Heart right ventricle (tissue), 16 donors: ENCODE data around the gene DMAC2. TPM values are rescaled to one million over a fixed set of nuclear protein-coding genes. Genes with fewer than 3 reads are reported as not detected.
A peak's percentile ranks its signal among the peaks of the same experiment; 100 is the strongest.
"Not testable (repeated sequence)": the region's sequence is repeated elsewhere in the genome, so short reads cannot be mapped to it uniquely, and the experiment has no call there.

Source experiments
- ATAC-seq, 8 donors: fragments of 200-7000 bp; cut with Tn5 transposase; one replicate each; pipeline ENCODE4 v1.9.1; 2020; ENCODE audit warnings: mild to moderate bottlenecking in 8 of 8, moderate library complexity in 8 of 8, moderate number of reproducible peaks in 1 of 8
- DNase-seq, 2 donors: peaks; one replicate each; pipeline ENCODE4 v3.0.0-alpha.2; 2020
- H3K27ac ChIP-seq, 10 donors: fragments of 200-600 bp; sonication (generic) in 2 of 10; one replicate each; pipeline versions ENCODE4 v1.5.0 to v1.8.0; 2020 to 2022; ENCODE audit warnings: mild to moderate bottlenecking in 3 of 10
- H3K27me3 ChIP-seq, 7 donors: fragments of 200-600 bp; one replicate each; pipeline ENCODE4 v1.8.0; 2021 to 2022; ENCODE audit warnings: mild to moderate bottlenecking in 2 of 7
- H3K36me3 ChIP-seq, 9 donors: fragments of 200-600 bp; sonication (generic) in 1 of 9; one replicate each; pipeline versions ENCODE4 v1.5.0 to v1.8.0; 2020 to 2022; ENCODE audit warnings: mild to moderate bottlenecking in 2 of 9
- H3K4me1 ChIP-seq, 9 donors: fragments of 200-600 bp; sonication (generic) in 1 of 9; one replicate each; pipeline versions ENCODE4 v1.5.0 to v1.8.0; 2020 to 2022; ENCODE audit warnings: mild to moderate bottlenecking in 4 of 9
- H3K4me3 ChIP-seq, 10 donors: fragments of 200-600 bp; sonication (generic) in 2 of 10; one replicate each; pipeline versions ENCODE4 v1.5.0 to v1.8.0; 2020 to 2022; ENCODE audit warnings: mild to moderate bottlenecking in 7 of 10, moderate library complexity in 2 of 10
- H3K9me3 ChIP-seq, 11 donors: fragments of 200-600 bp in 10 of 11; sonication (generic) in 2 of 11; one replicate each; pipeline versions ENCODE4 v1.5.0 to v1.8.0; 2013 to 2022; ENCODE audit warnings: mild to moderate bottlenecking in 2 of 11, control low read depth in 1 of 11, moderate library complexity in 1 of 11
- WGBS, 2 donors: extraction: QIAGEN DNeasy Blood & Tissue Kit; methylation state at CpG; one replicate each; pipeline ENCODE4 v1.1.7; 2013; ENCODE audit warnings: inconsistent platforms in 1 of 2; 5-methylcytosine and 5-hydroxymethylcytosine counted together
- intact Hi-C, 10 donors: fragments of 100-400 bp; cut with DNase I; formaldehyde crosslinking; loops; one replicate each; pipeline versions ENCODE4 v1.11.1 to v1.14.2; 2022
- polyA plus RNA-seq, 2 donors: library from polyadenylated mRNA; stranded (reverse); fragments of 200-250 nt; gene quantifications; one replicate each; pipeline ENCODE4 v1.2.3, GENCODE V29; 2013
- total RNA-seq, 10 donors: library from RNA; stranded (reverse); fragmentation: NEBNext Ultra II Directional in 3 of 10; extraction: Animal tissue kit (Norgen Biotek cat#: 25700) in 3 of 10; gene quantifications; one replicate each; pipeline versions ENCODE4 v1.2.1 to v1.2.4, GENCODE V29; 2021 to 2023
- TF ChIP-seq, protein P1 (sequence below), 9 donors: fragments of 200-600 bp; sonication (generic) in 2 of 9; IDR thresholded peaks; one replicate each; pipeline versions ENCODE4 v1.5.0 to v1.8.0; 2021 to 2022; ENCODE audit warnings: antibody characterized with exemption in 9 of 9, mild to moderate bottlenecking in 5 of 9, moderate library complexity in 1 of 9
- donor health status: Arrhythmogenic right ventricular cardiomyopathy.
- donor health status: ischemic (EF 13 %, LVEDD 7.1; RV severe dilation, severe dysfunction).
- donor health status: healthy with polysubstance abuse.
- donor health status: DM: no; HTN: yes; CAD: no.
- donor health status: DM: no; HTN: no; CAD: no.
- donor health status: ischemic (EF 25% LVEDD 6.9; RV normal size, moderate dysfunction).
- donor health status: ischemic (EF 25% LVEDD 5.7; RV mildly dilated, moderate dysfunction).
- donor health status: healthy.
- donor health status: DM: yes; HTN: yes; CAD: no.
- donor health status: Ischemic cardiomyopathy.
- donor health status: ischemic (EF 35%, LVEDD 5.7; RV mildly dilated, moderate dysfunction).
- donor health status: nonischemic (EF 11% LVEDD 7.7; RV severe dilation, severe dysfunction).
- donor health status: DM: yes; HTN: yes; CAD: no.
- donor health status: PGD.
- donor health status: ischemic (EF 29% LVEDD 5.4; RV normal size, mild dysfunction).
- donor health status: nonischemic (EF 23%, LVEDD 6.1; RV moderate dilation, normal function).

Gene DMAC2
- total and polyA plus RNA-seq, 12 donors, result 80.8 to 139 (median 103) TPM

- intact Hi-C loops, result loop anchor here in 4 of 10 donors (5.0 to 10.0 kb wide), 5 partner anchors 39 to 231 kb away; partner anchors contain the start of genes BCKDHA (in 2 of the 4), EXOSC5 (in 2 of the 4), CCDC97 (in 1 of the 4) and TGFB1 (in 1 of the 4)
- Histone ChIP-seq H3K9me3 (no peaks in the 10 kb centered on the region), H3K27me3 (no peaks in the 10 kb centered on the region), H3K4me3 (no peak overlapping the region), H3K27ac (no peak overlapping the region), H3K36me3 (peaks cover 0 to 68% (median 14%) of the 10 kb centered on the region in 9 donors), H3K4me1 (peaks cover 5 to 51% (median 22%) of the 10 kb centered on the region in 9 donors)
- WGBS, 2 donors, result 94 to 97% methylated on average over 19 of the region's 19 CpGs
- TF ChIP-seq, protein P1, sequence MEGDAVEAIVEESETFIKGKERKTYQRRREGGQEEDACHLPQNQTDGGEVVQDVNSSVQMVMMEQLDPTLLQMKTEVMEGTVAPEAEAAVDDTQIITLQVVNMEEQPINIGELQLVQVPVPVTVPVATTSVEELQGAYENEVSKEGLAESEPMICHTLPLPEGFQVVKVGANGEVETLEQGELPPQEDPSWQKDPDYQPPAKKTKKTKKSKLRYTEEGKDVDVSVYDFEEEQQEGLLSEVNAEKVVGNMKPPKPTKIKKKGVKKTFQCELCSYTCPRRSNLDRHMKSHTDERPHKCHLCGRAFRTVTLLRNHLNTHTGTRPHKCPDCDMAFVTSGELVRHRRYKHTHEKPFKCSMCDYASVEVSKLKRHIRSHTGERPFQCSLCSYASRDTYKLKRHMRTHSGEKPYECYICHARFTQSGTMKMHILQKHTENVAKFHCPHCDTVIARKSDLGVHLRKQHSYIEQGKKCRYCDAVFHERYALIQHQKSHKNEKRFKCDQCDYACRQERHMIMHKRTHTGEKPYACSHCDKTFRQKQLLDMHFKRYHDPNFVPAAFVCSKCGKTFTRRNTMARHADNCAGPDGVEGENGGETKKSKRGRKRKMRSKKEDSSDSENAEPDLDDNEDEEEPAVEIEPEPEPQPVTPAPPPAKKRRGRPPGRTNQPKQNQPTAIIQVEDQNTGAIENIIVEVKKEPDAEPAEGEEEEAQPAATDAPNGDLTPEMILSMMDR (IDR thresholded peaks at IDR 0.05), result no peak
- no peak for DNase-seq
- ATAC-seq, result no peak
Observed at GRCh38 chr19:41435936-41436673, 3.6 kb downstream of the DMAC2 start.

- intact Hi-C loops, result loop anchor here in 4 of 10 donors (5.0 to 10.0 kb wide), 5 partner anchors 38 to 231 kb away; partner anchors contain the start of genes BCKDHA (in 2 of the 4), EXOSC5 (in 2 of the 4), CCDC97 (in 1 of the 4) and TGFB1 (in 1 of the 4)
- not testable (repeated sequence) for H3K27ac ChIP-seq
- 93 to 99% methylated on average over 11 of the region's 11 CpGs for WGBS, 2 donors
Observed at GRCh38 chr19:41435376-41435775, 4.3 kb downstream of the DMAC2 start.

DNA sequence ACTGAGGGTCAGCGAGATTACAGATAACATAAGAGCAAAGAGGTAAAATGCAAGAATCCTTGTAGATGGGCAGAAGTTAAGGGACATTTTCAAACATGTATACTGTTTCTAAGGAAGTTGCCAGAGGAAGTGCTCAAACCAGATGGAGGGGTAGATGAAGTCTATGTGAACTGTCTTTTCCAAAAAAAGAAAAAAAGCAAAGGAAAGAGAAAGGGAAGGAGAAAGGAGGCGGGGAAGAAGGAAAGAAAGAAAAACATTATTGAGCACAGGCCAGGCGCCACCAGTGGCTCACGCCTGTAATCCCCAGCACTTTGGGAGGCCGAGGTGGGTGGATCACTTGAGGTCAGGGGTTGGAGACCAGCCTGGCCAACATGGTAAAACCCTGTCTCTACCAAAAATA, 5.3 kb downstream of the DMAC2 start:
- peaks cover 5 to 51% (median 27%) of the 10 kb centered on the region in 9 donors for H3K4me1 ChIP-seq
- 76 to 86% methylated on average over 5 of the region's 5 CpGs for WGBS, 2 donors
- H3K27me3 ChIP-seq, result no peaks in the 10 kb centered on the region
- no peak overlapping the region for H3K27ac ChIP-seq
- H3K4me3 ChIP-seq, result no peak overlapping the region
- H3K9me3 ChIP-seq, result no peaks in the 10 kb centered on the region
- no peak for DNase-seq
- ATAC-seq, result no peak
- intact Hi-C loops, result loop anchor here in 6 of 10 donors (5.0 to 10.0 kb wide), 6 partner anchors 37 to 230 kb away; partner anchors contain the start of genes BCKDHA (in 2 of the 6), EXOSC5 (in 2 of the 6), CCDC97 (in 1 of the 6) and TGFB1 (in 1 of the 6)
- TF ChIP-seq, protein P1 (IDR thresholded peaks at IDR 0.05), result no peak
- peaks cover 0 to 80% (median 14%) of the 10 kb centered on the region in 9 donors for H3K36me3 ChIP-seq

More at GRCh38 chr19:41435376-41435775, 4.3 kb downstream of the DMAC2 start:
- peaks cover 5 to 56% (median 27%) of the 10 kb centered on the region in 9 donors for H3K4me1 ChIP-seq
- not testable (repeated sequence) for ATAC-seq, DNase-seq, H3K9me3 ChIP-seq, H3K27me3 ChIP-seq, H3K4me3 ChIP-seq
- peaks cover 0 to 75% (median 14%) of the 10 kb centered on the region in 9 donors for H3K36me3 ChIP-seq

DNA sequence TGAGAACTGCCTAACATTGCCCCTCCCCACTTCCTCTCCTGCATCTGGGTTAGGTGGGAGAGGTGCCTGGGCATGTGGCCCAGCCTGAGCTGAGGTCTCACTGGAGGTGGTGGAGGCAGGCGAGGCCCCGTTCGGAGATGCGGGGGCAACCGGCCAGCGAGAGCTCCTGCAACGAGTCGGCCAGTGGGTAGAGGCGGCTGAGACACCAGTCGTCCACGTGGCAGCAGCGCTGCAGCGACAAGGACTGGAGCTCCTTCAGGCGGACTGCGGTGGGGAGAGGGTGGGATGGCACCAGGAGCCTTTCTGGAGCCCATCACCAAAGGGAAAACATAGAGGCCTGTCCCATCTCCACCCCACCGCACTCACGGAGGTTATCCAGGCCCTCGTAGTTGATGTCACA, 6.5 kb downstream of the DMAC2 start:
- TF ChIP-seq, protein P1 (IDR thresholded peaks at IDR 0.05), result no peak

More for the DNA sequence above, 6.5 kb downstream of the DMAC2 start:
- WGBS, 2 donors, result 56 to 74% methylated on average over 18 of the region's 18 CpGs
- H3K9me3 ChIP-seq, result no peaks in the 10 kb centered on the region
- no peaks in the 10 kb centered on the region for H3K27me3 ChIP-seq
- ATAC-seq (no peak), DNase-seq (no peak)
- no peak overlapping the region for H3K4me3 ChIP-seq
- intact Hi-C loops, result loop anchor here in 6 of 10 donors (5.0 to 10.0 kb wide), 6 partner anchors 36 to 228 kb away; partner anchors contain the start of genes BCKDHA (in 2 of the 6), EXOSC5 (in 2 of the 6), CCDC97 (in 1 of the 6) and TGFB1 (in 1 of the 6)
- H3K36me3 ChIP-seq, result peaks cover 0 to 78% (median 14%) of the 10 kb centered on the region in 9 donors
- peak overlapping the region in 7 of 10 donors; percentile 33 to 94 (median 63) for H3K27ac ChIP-seq
- peaks cover 11 to 52% (median 29%) of the 10 kb centered on the region in 9 donors for H3K4me1 ChIP-seq
